ENCODE measurements around the gene SLC9A9. TPM values are rescaled to one million over a fixed set of nuclear protein-coding genes. Genes with fewer than 3 reads are reported as not detected.

SLC9A9 gene
- total and polyA plus RNA-seq, 9 of the 15 experiments (the other 6 are each of a cell fraction or from before 2014, with no cell fraction given): 0.03 to 0.13 TPM; not detected in 7

DNA sequence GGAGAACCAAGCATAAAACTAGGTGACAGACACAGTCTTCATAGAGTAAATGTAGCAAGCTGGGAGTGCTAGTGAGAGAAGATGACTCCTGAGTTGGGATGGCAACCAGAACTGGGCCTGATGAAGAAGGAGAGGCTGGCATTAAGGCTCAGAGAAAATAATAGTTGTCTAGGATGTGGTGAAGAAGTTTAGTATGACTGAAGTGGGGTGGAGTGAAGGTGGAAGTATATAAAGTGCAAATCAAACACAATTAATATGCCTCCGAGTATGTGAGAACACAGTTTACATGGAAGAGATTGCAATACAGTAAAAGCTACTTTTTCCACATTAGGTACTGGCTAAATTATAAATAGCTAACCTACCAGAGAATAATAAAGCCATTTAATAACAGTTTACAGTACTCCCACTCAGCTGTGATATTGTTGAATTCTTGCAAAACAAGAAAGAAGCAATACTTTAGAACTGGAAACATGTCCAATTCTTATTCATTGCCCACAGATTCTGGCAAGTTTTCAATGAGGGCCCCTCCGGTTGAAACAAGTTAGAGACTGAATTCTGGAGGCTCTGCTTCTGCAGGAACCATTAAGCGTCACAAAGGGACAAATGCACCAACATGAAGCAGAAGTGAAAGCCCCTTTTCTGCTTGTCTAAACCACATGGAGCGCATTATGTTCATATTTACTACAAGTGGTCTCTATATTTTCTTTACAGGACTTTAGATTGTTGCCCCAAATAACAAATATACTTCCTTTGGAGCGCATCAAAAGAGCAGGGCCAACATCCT, 243.7 kb downstream of the SLC9A9 start:
- no peak overlapping the region for H3K4me2 ChIP-seq (ENCODE audit: insufficient read depth, low read length)
- FAIRE-seq: no peak
- intact Hi-C loops (cut with micrococcal nuclease): no loop called here
- H3K9ac ChIP-seq (ENCODE audit: insufficient read depth in 1 of 2, low read depth in 2 of 2, low read length in 2 of 2): no peak overlapping the region
- no peaks in the 10 kb centered on the region for H3K36me3 ChIP-seq (ENCODE audit: control insufficient read depth, insufficient read depth, low read length)
- no peak for ATAC-seq
- no TSS peak for BruUV-seq (replicated peaks)
- no peak for DNase-seq (ENCODE audit: extremely low read depth in 1 of 4, low spot score in 3 of 4)
- no peaks in the 10 kb centered on the region for H3K9me3 ChIP-seq (replicated peaks; ENCODE audit: control insufficient read depth, insufficient read depth, low read depth, low read length)
- no peaks in the 10 kb centered on the region for H4K20me1 ChIP-seq (replicated peaks; ENCODE audit: control insufficient read depth, insufficient read depth, low read length)
- H3K9me1 ChIP-seq (ENCODE audit: control insufficient read depth, insufficient read depth, low read length): no peaks in the 10 kb centered on the region
- CTCF ChIA-PET (ENCODE audit: low intra/inter-chr PET ratio): no interaction called here
- H3K27ac ChIP-seq (ENCODE audit: extremely low read depth, low read depth, low read length): no peak overlapping the region
- no peaks in the 10 kb centered on the region for H3K79me2 ChIP-seq (ENCODE audit: control insufficient read depth, insufficient read depth, low read length)
- POLR2A ChIA-PET: no interaction called here
- no peaks in the 10 kb centered on the region; a peak in 1 of 5 replicates for H3K27me3 ChIP-seq (ENCODE audit: control insufficient read depth in 2 of 2, insufficient read depth in 2 of 2, low read length in 2 of 2)
- TF ChIP-seq ZBTB1 (CRISPR knock-in tag; IDR thresholded peaks at IDR 0.05; ENCODE audit: borderline replicate concordance, low read depth): no peak
- no peak for TF ChIP-seq ZSCAN29 (IDR thresholded peaks at IDR 0.05)
- TF ChIP-seq, protein P1, sequence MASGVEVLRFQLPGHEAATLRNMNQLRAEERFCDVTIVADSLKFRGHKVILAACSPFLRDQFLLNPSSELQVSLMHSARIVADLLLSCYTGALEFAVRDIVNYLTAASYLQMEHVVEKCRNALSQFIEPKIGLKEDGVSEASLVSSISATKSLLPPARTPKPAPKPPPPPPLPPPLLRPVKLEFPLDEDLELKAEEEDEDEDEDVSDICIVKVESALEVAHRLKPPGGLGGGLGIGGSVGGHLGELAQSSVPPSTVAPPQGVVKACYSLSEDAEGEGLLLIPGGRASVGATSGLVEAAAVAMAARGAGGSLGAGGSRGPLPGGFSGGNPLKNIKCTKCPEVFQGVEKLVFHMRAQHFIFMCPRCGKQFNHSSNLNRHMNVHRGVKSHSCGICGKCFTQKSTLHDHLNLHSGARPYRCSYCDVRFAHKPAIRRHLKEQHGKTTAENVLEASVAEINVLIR (CRISPR knock-in tag; IDR thresholded peaks at IDR 0.05): no peak
- TF ChIP-seq, protein P2, sequence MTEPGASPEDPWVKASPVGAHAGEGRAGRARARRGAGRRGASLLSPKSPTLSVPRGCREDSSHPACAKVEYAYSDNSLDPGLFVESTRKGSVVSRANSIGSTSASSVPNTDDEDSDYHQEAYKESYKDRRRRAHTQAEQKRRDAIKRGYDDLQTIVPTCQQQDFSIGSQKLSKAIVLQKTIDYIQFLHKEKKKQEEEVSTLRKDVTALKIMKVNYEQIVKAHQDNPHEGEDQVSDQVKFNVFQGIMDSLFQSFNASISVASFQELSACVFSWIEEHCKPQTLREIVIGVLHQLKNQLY (CRISPR knock-in tag; conservative IDR thresholded peaks at IDR 0.05): no peak
- H2AFZ ChIP-seq (ENCODE audit: low read depth, low read length): peak overlapping the region; percentile 12; the same call in 1 of the 2 replicates
- H3K4me3 ChIP-seq: no peak overlapping the region
- WGBS (ENCODE audit: insufficient coverage, low coverage, missing lambda C conversion rate): 8% methylated on average over 5 of the region's 5 CpGs
- in situ Hi-C loops (cut with MboI): no loop called here
- H3K4me1 ChIP-seq (replicated peaks in 1 of 2; ENCODE audit: control insufficient read depth in 2 of 2, insufficient read depth in 2 of 2, low read length in 2 of 2): no peaks in the 10 kb centered on the region
